Stimulated activated naive CD8-positive, alpha-beta T cell treated with anti-CD3 and anti-CD28 coated beads, Interleukin-15, amount 100 ng/mL, for 72 hours (primary cell): ENCODE results near the gene FRMD3.

ENCODE experiments used
- ATAC-seq: fragments of 150-1000 bp; cut with Tn5 transposase; 2 replicates; pipeline ENCODE4 v1.10.0; 2021; ENCODE audit warnings: mild to moderate bottlenecking, moderate library complexity
- DNase-seq, 2 donors: peaks; one replicate each; pipeline ENCODE4 v3.0.0; 2021 to 2022
- H3K27ac Mint-ChIP-seq, 2 donors: one replicate each; pipeline ENCODE4 v1.8.0; 2022; ENCODE audit warnings: mild to moderate bottlenecking in 2 of 2, mixed read lengths in 2 of 2, moderate library complexity in 2 of 2
- H3K27me3 Mint-ChIP-seq: one replicate; pipeline ENCODE4 v1.8.0; 2022; ENCODE audit warnings: mixed read lengths
- H3K4me1 Mint-ChIP-seq: one replicate; pipeline ENCODE4 v1.8.0; 2022; ENCODE audit warnings: mild to moderate bottlenecking, mixed read lengths
- H3K4me3 Mint-ChIP-seq, 2 donors: one replicate each; pipeline ENCODE4 v1.8.0; 2022; ENCODE audit warnings: mild to moderate bottlenecking in 2 of 2, mixed read lengths in 2 of 2, moderate library complexity in 1 of 2
- H3K9me3 Mint-ChIP-seq, 2 donors: one replicate each; pipeline ENCODE4 v1.8.0; 2022; ENCODE audit warnings: mixed read lengths in 2 of 2

Gene FRMD3

DNA sequence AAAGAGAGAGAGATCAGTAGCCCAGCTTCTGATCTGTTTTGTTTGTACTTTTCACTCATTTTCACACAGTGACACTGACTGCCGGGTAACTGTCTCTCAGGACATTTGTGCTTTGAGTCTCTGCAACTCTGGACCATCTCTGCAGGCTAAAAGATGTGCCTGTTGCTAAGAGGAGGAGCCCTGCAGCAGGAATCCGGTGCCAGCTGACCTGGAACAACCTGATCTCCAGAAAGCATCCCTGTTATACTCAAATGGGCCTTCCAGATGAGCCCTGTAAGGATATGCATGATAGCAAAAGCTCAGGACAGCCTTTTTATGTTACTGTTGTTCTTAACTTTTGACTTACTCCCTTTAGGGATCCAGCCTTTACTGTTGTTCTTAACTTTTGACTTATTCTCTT is 304.6 kb downstream of the FRMD3 start:
- Mint-ChIP-seq H3K27ac (no peak overlapping the region), H3K27me3 (peaks cover 9% of the 10 kb centered on the region), H3K4me3 (no peak overlapping the region), H3K9me3 (peaks cover 0 to 6% of the 10 kb centered on the region in 2 donors), H3K4me1 (no peaks in the 10 kb centered on the region)
- ATAC-seq = no peak
- DNase-seq = no peak

DNA sequence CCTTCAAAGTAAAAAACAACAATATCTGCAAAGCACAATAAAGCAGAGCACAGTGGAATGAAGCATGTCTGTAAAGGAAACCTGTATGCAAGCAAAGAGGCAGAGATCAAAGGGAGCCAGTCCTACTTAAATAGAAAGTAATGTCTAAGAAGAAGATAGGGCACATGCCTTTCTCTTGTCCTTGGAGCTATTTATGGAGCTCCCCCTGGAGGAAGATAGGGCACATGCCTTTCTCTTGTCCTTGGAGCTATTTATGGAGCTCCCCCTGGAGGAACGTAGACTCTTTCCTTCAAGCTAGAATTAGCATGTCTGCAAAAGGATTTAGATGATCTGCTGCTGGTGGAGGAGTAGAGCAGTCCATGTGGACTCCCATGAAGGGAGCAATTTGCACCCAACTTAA is 307.2 kb downstream of the FRMD3 start:
- ATAC-seq = no peak
- DNase-seq = no peak
- peaks cover 9% of the 10 kb centered on the region for H3K27me3 Mint-ChIP-seq
- H3K27ac Mint-ChIP-seq = no peak overlapping the region
- H3K4me1 Mint-ChIP-seq = no peaks in the 10 kb centered on the region
- H3K4me3 Mint-ChIP-seq = no peak overlapping the region
- H3K9me3 Mint-ChIP-seq = peaks cover 0 to 6% of the 10 kb centered on the region in 2 donors

DNA sequence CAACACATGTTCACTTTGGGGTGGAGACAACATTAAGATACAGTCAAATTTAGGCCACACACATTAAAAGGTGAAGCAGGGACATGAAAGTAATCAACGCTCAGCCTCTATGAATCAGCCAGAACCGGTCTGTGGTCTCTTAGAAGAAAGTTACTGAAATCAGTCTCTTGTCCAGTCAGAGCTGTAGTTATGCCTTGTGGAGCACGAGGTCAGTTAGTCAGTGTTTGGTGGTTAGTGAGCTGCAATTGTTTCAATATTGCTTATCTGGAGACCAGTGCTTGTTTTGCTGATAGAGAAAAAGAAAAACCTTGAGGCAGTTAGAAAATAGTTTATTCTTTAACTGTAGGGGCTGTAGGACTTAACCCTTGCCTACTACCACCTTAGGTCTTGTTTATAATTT is 317.5 kb downstream of the FRMD3 start:
- peak in 1 of 2 donors; percentile 16 for DNase-seq
- Mint-ChIP-seq H3K9me3 (peaks cover 3 to 7% of the 10 kb centered on the region in 2 donors), H3K27ac (no peak overlapping the region), H3K4me1 (peaks cover 16% of the 10 kb centered on the region), H3K27me3 (peaks cover 57% of the 10 kb centered on the region), H3K4me3 (no peak overlapping the region)
- peak; percentile 91 for ATAC-seq

DNA sequence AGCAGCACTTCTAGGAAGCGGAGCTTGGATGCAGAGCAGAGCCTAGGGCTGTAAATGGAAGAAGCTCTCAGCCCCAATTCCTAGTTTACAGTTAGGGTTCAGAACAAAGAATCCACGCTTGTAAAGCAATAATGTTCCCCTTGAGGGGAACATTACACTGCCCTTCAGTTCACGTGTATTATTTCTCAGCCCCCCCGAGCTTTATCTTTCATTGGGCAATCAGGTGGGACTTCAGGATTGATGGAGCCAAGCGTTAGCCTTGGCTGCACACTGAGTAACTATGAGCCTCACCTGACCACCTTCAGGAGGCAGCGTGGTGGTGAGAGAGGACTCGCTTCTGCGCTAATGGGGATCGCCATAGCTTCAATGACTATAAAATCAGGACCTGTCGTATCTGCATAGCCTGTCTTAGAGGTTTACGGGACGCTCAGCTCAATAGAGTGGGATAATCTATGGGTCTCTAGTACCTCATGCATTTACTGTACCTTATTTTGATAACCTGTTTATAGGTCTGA is 318.2 kb downstream of the FRMD3 start:
- Mint-ChIP-seq H3K27me3 (peaks cover 63% of the 10 kb centered on the region), H3K4me1 (peaks cover 16% of the 10 kb centered on the region), H3K9me3 (peaks cover 7 to 9% of the 10 kb centered on the region in 2 donors), H3K4me3 (peak overlapping the region; percentile 86 to 90), H3K27ac (no peak overlapping the region)
- ATAC-seq = no peak
- no peak for DNase-seq

DNA sequence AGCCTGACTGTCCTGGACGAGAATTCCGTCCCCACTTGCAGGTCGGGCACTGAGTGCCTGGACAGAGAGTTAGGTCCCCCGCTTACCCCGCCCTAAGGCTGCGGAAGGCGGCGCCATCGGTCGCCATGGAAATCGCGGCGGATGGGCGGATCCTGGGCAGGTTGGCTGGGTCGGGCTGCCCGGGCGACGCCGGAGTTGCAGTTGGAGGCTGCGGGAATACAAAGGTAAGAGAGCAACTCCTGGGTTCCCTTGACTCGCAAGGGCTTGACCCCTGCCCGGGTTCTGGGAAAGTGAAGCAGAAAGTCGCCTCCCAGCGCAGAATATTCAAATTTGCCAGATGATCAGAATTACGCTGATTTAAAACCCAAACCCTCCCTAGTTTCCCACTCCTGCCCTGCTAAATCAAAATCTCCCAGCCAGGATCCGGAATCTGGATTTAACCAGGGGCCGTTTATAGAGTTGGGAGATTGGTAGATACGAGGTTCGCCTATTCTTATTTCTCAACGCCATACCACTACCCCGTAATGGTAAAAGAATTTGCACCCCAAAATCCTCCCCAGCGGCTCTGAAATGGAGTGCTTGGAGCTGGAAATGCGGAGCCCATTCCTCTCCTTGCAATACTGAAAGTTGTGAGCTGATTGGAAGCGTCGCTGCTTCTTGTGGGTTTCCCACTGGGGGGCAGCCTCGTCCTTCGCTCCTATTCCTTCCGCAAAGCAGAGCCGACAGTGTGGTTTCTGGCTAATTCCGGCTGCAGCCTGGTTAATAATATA is 318.9 kb downstream of the FRMD3 start:
- Mint-ChIP-seq H3K27ac (peak overlapping the region; percentile 54 to 78), H3K4me3 (peak overlapping the region; percentile 86 to 90), H3K27me3 (peaks cover 63% of the 10 kb centered on the region)

DNA sequence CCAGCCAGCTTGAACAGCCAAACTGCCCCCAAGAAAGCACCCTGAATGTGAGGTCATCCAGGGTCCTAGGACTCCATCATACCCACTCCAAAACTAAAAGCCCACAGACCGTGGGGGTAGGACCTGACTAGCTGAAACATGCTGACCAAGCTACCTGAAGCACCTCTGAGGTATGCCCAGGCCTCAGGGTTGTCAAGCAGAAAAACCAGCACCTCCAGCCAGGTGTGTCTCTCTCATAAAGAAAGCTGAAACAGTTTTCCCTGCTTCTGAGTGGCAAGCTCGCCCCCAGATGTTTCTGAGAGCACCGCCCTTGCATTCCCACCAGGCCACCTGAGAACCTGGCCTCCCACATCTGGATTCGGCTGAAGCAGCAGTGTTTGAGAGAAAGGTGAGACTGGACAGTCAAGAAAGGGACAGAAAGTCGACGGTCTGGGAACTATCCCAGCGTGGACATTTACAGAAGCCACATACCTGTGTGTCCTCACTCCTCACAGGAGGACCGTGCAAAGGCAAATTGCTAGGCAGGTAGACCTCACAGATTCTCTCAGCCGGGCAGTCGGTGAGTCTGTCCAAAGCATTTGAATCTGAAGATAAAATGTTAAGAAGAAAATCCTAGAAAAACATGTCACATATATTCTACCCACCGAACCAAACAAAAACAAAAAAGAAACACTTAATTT is 319.6 kb downstream of the FRMD3 start:
- Mint-ChIP-seq H3K9me3 (peaks cover 7 to 15% of the 10 kb centered on the region in 2 donors), H3K27me3 (peaks cover 63% of the 10 kb centered on the region), H3K4me1 (peaks cover 16% of the 10 kb centered on the region), H3K27ac (no peak overlapping the region), H3K4me3 (peak overlapping the region in 1 of 2 donors; percentile 22)
- no peak for ATAC-seq
- DNase-seq = no peak

More for the DNA sequence above, 318.9 kb downstream of the FRMD3 start:
- Mint-ChIP-seq H3K4me1 (peaks cover 16% of the 10 kb centered on the region), H3K9me3 (peaks cover 7 to 15% of the 10 kb centered on the region in 2 donors)
- DNase-seq = peak; percentile 18 to 21
- ATAC-seq = peak; percentile 46

GRCh38 chr9:83209188-83209731 is 328.9 kb downstream of the FRMD3 start:
- Mint-ChIP-seq H3K27me3 (peaks cover 9% of the 10 kb centered on the region), H3K9me3 (peaks cover 4 to 5% of the 10 kb centered on the region in 2 donors), H3K4me3 (no peak overlapping the region), H3K4me1 (no peaks in the 10 kb centered on the region), H3K27ac (no peak overlapping the region)
- DNase-seq = no peak
- ATAC-seq = no peak

DNA sequence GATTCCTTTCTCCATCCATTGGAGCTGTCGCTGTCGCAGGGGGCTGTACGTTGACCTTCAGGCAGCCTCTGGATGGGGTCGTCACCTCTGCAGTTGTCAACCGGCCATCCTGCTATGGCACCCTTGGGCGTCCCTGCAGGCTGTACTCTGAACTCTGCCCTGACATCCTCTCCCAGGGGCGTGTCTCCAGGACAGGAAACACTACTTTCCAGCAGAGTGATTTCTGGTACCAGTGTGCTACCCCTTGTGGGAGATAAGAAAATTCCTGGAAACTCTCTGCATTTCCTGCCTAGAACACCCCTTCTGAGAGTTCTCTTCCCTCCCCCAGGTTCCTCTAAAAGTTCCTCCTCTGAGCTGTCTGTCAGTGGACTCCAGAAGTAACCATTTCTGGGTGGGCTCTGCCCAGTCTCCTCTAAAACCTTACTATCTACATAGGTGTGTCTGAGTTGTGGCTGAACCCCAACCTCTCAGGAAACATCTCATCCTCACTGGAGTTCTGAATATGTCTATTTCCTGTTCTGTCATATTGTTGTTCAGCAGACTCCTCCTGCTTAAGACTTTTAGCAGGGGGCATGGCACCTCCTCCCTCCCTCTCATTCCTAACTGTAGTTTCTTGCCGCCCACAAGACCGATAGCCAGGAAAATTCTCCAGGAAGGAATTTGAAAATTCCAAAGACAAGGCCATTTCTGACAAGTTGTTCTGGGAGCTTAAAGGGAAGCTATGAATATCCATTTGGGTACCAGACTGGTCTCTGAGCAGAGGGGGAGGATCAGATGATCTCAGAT is 329.9 kb downstream of the FRMD3 start:
- peaks cover 4 to 5% of the 10 kb centered on the region in 2 donors for H3K9me3 Mint-ChIP-seq
- H3K4me1 Mint-ChIP-seq = no peaks in the 10 kb centered on the region
- ATAC-seq (no peak), DNase-seq (no peak)
- peaks cover 9% of the 10 kb centered on the region for H3K27me3 Mint-ChIP-seq
- H3K27ac Mint-ChIP-seq = no peak overlapping the region
- no peak overlapping the region for H3K4me3 Mint-ChIP-seq

- H3K27me3 Mint-ChIP-seq = peaks cover 9% of the 10 kb centered on the region
- ATAC-seq (no peak), DNase-seq (no peak)
- no peak overlapping the region for H3K27ac Mint-ChIP-seq
- no peaks in the 10 kb centered on the region for H3K4me1 Mint-ChIP-seq
- no peak overlapping the region for H3K4me3 Mint-ChIP-seq
- H3K9me3 Mint-ChIP-seq = peaks cover 0 to 5% of the 10 kb centered on the region in 2 donors
Observed at GRCh38 chr9:83204047-83204446, 334.2 kb downstream of the FRMD3 start.

DNA sequence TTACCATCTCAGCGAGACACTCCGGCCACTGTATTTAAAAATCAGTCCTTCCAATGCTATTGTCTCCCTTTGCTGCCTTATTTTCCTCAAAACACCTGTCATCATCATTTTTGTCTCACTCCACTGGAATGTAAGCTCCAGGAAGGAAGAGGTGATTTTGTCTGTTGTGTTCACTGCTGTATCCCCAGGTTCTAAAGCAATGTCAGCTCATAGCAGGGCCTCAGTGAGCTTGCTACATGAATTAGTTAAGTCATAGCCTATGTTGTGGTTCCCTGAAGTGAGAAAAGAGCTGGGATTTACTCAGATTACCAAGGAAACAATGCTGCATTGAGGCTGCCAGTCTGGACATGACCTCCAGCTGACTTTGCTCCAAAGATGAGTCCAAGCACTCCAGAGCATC is 337.7 kb downstream of the FRMD3 start:
- DNase-seq (no peak), ATAC-seq (no peak)
- Mint-ChIP-seq H3K9me3 (no peaks in the 10 kb centered on the region), H3K27ac (peak overlapping the region in 1 of 2 donors; percentile 60), H3K27me3 (no peaks in the 10 kb centered on the region), H3K4me3 (no peak overlapping the region), H3K4me1 (no peaks in the 10 kb centered on the region)

DNA sequence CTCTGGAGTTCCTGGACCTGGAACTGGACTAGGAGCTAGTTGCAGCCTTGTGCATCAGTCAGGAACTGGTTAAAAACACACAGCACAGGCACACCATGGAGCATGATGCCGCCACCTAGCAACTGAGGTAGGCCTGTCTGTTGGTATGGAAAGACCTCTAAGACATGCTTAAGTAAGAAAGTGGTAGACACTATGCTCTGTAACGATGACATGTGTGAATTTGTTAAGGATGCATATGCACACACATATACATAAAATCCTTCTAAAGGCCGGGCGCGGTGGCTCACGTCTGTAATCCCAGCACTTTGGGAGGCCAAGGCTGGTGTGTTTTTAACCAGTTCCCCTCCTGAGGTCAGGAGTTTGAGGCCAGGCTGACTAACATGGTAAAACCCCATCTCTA is 338.4 kb downstream of the FRMD3 start:
- no peaks in the 10 kb centered on the region for H3K4me1 Mint-ChIP-seq
- H3K27me3 Mint-ChIP-seq = peaks cover 5% of the 10 kb centered on the region
- H3K4me3 Mint-ChIP-seq = no peak overlapping the region
- no peak overlapping the region for H3K27ac Mint-ChIP-seq
- H3K9me3 Mint-ChIP-seq = no peaks in the 10 kb centered on the region
- ATAC-seq = no peak
- no peak for DNase-seq

- DNase-seq (no peak), ATAC-seq (no peak)
- Mint-ChIP-seq H3K9me3 (no peaks in the 10 kb centered on the region), H3K27me3 (peaks cover 11% of the 10 kb centered on the region), H3K4me3 (no peak overlapping the region), H3K4me1 (no peaks in the 10 kb centered on the region), H3K27ac (no peak overlapping the region)
Observed at GRCh38 chr9:83199240-83199639, 339.0 kb downstream of the FRMD3 start.

- ATAC-seq = no peak
Observed at GRCh38 chr9:83198371-83198770, 339.8 kb downstream of the FRMD3 start.

GRCh38 chr9:83197591-83197990 is 340.6 kb downstream of the FRMD3 start:
- peaks cover 13% of the 10 kb centered on the region for H3K27me3 Mint-ChIP-seq
- no peaks in the 10 kb centered on the region for H3K9me3 Mint-ChIP-seq
- no peak for ATAC-seq
- no peak overlapping the region for H3K27ac Mint-ChIP-seq
- no peak overlapping the region for H3K4me3 Mint-ChIP-seq
- no peaks in the 10 kb centered on the region for H3K4me1 Mint-ChIP-seq
- DNase-seq = no peak

More at GRCh38 chr9:83198371-83198770, 339.8 kb downstream of the FRMD3 start:
- H3K27ac Mint-ChIP-seq = no peak overlapping the region
- no peaks in the 10 kb centered on the region for H3K4me1 Mint-ChIP-seq
- no peaks in the 10 kb centered on the region for H3K9me3 Mint-ChIP-seq
- no peak overlapping the region for H3K4me3 Mint-ChIP-seq
- DNase-seq = no peak
- peaks cover 13% of the 10 kb centered on the region for H3K27me3 Mint-ChIP-seq

GRCh38 chr9:83196946-83197345 is 341.3 kb downstream of the FRMD3 start:
- DNase-seq = no peak
- Mint-ChIP-seq H3K27ac (no peak overlapping the region), H3K4me3 (no peak overlapping the region), H3K27me3 (peaks cover 13% of the 10 kb centered on the region), H3K9me3 (no peaks in the 10 kb centered on the region), H3K4me1 (no peaks in the 10 kb centered on the region)
- no peak for ATAC-seq
